ES-I3 (cell line): ENCODE results near the gene HPS3.
"Not testable (repeated sequence)": the region's sequence is repeated elsewhere in the genome, so short reads cannot be mapped to it uniquely, and the experiment has no call there.

Source experiments
- H3K36me3 ChIP-seq: 2 replicates; pipeline ENCODE4 v1.6.1; 2013; ENCODE audit warnings: mild to moderate bottlenecking, low read length, control low read depth, moderate library complexity; ENCODE audit not compliant: insufficient read depth
- H3K4me1 ChIP-seq: 2 replicates; pipeline ENCODE4 v1.6.1; 2013; ENCODE audit warnings: mild to moderate bottlenecking, control low read depth, low read length; ENCODE audit not compliant: insufficient read depth
- H3K9ac ChIP-seq: 2 replicates; pipeline ENCODE4 v1.6.1; 2013; ENCODE audit warnings: low read depth, mild to moderate bottlenecking, low read length, moderate library complexity
- H3K9me3 ChIP-seq: 2 replicates; pipeline ENCODE4 v1.6.1; 2013; ENCODE audit warnings: mild to moderate bottlenecking, low read length, moderate library complexity; ENCODE audit not compliant: control insufficient read depth, insufficient read depth

The HPS3 gene, protein sequence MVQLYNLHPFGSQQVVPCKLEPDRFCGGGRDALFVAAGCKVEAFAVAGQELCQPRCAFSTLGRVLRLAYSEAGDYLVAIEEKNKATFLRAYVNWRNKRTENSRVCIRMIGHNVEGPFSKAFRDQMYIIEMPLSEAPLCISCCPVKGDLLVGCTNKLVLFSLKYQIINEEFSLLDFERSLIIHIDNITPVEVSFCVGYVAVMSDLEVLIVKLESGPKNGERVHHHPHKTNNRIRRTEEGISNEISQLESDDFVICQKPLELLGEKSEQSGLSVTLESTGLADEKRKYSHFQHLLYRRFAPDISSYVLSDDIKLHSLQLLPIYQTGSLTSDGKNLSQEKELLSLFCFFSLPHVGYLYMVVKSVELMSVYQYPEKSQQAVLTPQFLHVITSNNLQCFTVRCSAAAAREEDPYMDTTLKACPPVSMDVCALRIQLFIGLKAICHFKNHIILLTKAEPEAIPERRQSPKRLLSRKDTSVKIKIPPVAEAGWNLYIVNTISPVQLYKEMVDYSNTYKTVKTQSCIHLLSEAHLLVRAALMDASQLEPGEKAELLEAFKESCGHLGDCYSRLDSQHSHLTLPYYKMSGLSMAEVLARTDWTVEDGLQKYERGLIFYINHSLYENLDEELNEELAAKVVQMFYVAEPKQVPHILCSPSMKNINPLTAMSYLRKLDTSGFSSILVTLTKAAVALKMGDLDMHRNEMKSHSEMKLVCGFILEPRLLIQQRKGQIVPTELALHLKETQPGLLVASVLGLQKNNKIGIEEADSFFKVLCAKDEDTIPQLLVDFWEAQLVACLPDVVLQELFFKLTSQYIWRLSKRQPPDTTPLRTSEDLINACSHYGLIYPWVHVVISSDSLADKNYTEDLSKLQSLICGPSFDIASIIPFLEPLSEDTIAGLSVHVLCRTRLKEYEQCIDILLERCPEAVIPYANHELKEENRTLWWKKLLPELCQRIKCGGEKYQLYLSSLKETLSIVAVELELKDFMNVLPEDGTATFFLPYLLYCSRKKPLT

DNA sequence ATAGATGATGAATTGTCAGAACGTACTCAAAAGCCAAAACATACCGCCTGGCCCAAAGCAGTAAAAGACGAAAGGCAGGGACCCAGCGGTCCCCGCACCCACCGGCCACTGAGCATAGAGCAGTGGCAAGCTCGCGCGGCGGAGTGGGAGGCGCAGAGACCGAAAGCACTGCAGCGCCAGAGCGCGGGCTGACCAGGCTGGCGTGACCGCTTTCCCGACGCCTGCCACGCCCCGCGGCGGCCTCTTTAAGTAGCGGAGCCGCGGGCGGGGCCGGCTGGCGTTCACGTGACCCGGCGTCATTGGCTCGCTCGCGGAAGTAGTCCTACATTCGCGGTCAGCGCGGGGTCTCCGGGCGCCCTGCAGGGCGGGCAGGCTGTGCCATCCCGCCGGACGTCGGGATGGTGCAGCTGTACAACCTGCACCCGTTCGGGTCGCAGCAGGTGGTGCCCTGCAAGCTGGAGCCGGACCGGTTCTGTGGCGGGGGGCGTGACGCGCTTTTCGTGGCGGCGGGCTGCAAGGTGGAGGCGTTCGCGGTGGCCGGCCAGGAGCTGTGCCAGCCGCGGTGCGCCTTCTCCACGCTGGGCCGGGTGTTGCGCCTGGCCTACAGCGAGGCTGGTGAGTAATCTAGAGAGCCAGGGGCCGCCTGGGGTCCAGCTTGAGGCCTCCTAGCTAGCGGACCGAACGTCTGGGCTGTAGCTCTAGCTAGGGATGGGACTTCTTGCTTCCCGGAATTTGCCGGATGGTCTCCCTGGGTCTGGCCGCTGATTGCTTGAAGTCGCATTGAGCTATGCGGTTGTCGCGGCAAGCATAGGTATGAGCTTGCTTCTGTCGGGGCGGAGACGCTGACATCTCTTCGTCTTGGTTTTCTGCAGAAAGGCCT is at the start of gene HPS3:
HPS3 (plus strand) TSS at position 313 of the 880 bp plus-strand sequence; CDS start at position 399, 86 bp downstream.
- peaks cover 13% of the 10 kb centered on the region for H3K4me1 ChIP-seq

DNA sequence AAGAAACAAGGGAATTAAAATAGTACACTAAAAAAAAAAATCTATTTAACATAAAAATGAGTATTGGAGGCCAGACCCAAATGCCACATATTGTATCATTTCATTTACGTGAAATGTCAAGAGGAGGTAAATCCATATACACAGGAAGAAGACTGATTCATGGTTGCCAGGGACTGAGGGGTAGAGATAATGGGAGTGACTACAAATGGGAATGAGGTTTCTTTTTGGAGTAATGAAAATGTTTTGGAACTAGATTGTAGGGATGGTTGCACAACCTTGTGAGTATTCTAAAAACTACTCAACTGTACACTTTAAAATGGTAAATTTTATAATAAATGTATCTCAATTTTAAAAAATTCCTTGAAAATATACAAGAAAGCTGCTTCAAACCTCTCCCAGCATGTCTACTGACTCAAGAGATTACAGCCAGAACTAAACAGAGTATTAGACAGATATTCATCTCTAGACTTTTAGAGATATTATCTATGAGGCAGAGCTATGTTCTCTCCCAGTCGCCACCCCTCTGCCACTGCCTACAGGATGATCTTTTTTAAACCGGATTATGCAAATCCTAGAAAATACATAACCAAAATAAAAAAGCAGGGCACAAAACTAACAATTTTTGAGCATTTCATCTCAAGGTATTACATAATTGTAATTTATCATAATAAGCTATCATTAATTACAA is 49.3 kb upstream of the HPS3 start:
- H3K36me3 ChIP-seq, result no peaks in the 10 kb centered on the region
- no peak overlapping the region for H3K9ac ChIP-seq
- H3K9me3 ChIP-seq, result no peaks in the 10 kb centered on the region
- H3K4me1 ChIP-seq, result no peaks in the 10 kb centered on the region

More for the DNA sequence above, at the start of gene HPS3:
- no peaks in the 10 kb centered on the region for H3K36me3 ChIP-seq
- H3K9me3 ChIP-seq, result no peaks in the 10 kb centered on the region
- H3K9ac ChIP-seq, result peak within 1 kb of the TSS; percentile 96

DNA sequence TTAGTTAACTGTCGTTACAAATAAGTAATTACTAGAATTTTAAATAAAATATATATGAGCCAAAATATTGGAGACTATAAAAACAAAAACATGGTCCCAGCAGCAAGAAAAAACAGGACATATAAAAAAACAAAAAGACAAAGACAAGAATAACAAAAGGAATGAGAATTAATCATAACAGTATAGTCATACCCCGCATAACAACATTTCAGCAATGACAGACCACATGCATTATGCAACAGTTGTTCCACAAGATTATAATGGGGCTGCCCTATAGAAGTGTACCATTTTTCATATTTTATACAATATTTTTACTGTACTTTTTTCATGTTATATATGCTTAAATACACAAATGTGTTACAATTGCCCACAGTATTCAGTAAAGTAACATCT is 48.7 kb upstream of the HPS3 start:
- no peaks in the 10 kb centered on the region for H3K9me3 ChIP-seq
- H3K9ac ChIP-seq, result no peak overlapping the region
- no peaks in the 10 kb centered on the region for H3K4me1 ChIP-seq
- H3K36me3 ChIP-seq, result no peaks in the 10 kb centered on the region

DNA sequence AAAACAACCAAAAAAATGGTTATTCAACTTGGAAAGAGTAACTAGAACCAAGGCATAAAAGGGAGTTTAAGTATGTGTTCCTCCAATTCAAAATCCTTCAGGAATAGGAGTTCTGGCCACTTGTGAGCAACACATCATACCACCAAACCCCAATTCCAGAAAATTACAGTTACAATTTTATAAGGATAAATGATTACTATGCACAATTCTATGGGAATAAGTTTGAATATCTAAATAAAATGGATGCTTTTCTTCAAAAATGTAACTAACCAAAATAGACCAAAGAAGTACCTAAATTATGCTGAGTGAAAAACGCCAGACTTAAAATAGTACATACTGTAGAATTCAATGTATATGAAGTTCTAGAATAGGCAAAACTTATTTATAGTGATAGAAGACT is 47.7 kb upstream of the HPS3 start:
- no peak overlapping the region for H3K9ac ChIP-seq
- H3K36me3 ChIP-seq, result no peaks in the 10 kb centered on the region
- H3K4me1 ChIP-seq, result no peaks in the 10 kb centered on the region
- H3K9me3 ChIP-seq, result no peaks in the 10 kb centered on the region

DNA sequence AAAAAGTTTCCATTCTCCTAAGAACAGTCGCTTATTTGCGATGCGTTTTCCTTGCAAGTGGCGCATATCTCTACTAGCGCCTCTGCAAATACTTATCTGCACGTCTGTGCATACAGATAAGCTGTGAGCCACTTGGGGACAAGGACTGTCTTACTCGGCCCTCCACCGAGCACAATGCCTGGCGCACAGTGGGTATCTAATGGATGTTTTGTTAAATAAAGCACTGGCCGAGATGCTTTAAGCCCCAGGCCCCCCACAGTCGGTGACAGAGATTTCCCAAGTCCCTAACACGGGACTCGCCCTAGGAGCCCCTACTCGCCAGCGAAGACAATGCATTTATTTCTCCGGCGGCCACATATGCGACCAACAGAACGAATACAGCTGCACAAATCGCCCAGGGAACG is 43.6 kb upstream of the HPS3 start:
- Histone ChIP-seq H3K9me3 (peaks cover 4% of the 10 kb centered on the region; the same call in 1 of the 2 replicates), H3K4me1 (no peaks in the 10 kb centered on the region), H3K36me3 (no peaks in the 10 kb centered on the region)

DNA sequence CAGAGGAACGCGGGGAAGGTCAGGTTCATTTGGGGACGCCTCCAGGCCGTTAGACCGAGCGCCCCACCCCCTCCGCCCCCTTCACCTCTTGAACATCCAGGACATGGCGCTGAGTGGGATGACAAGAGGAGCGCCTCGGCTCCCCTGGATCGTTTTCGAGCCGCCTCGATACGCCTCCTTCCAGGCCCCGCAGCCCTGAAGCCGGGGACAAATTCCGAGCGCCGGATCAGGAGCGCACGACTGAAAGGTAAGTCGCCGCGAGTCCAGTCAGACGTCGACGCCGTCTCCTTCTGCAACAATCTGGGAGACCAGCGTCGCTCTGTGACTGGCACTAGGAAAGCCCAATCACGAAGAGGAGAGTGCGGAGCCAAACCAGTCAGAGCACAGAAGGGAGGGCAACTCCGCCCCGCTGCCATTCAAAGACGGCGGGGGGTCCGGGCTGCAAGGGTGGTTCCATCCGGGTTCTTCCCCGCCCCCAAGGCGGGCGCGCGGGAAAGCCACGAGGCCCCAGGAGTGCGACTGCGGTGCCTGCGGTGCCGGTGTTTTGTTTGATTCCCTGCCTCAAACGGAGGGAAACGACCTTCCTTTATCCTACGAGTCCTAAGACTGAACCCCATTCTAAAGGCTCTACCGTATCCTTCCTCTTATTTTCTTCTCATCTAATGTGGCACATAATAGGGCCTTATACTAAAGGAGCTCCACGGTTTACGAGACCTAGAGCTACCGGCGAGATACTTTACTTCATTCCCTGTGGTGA is 43.0 kb upstream of the HPS3 start, which contains the start of gene HLTF:
HLTF (minus strand) TSS at position 302 of the 757 bp plus-strand sequence; CDS start at position 105, 197 bp downstream.
- Histone ChIP-seq H3K9ac (peak within 1 kb of the TSS; percentile 69), H3K9me3 (peaks cover 4% of the 10 kb centered on the region; the same call in 1 of the 2 replicates), H3K36me3 (no peaks in the 10 kb centered on the region), H3K4me1 (no peaks in the 10 kb centered on the region)

More for the DNA sequence above, 43.6 kb upstream of the HPS3 start:
- H3K9ac ChIP-seq, result peak overlapping the region; percentile 69

DNA sequence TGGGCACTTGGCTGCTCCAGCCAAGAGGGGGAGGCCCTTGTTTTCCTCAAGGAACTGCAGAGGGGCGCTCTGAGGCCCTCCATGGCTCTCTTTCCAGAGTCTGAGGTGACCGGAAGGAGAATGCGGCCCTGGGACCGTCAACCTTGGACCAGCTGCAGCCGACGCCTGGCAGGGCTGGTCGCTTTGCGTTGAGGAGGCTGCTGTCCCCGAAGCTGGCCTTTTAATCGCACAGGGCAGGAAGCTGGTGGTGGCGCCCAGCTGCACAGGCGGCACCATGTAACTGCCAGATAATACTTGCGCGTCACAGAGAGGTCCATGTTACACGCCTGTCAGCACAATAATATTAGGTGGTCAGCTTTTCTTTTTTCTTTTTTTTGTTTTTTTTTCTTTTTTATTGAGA is 42.2 kb upstream of the HPS3 start:
- no peaks in the 10 kb centered on the region for H3K36me3 ChIP-seq
- H3K4me1 ChIP-seq, result no peaks in the 10 kb centered on the region
- no peak overlapping the region for H3K9ac ChIP-seq
- H3K9me3 ChIP-seq, result peaks cover 4% of the 10 kb centered on the region; the same call in 1 of the 2 replicates

DNA sequence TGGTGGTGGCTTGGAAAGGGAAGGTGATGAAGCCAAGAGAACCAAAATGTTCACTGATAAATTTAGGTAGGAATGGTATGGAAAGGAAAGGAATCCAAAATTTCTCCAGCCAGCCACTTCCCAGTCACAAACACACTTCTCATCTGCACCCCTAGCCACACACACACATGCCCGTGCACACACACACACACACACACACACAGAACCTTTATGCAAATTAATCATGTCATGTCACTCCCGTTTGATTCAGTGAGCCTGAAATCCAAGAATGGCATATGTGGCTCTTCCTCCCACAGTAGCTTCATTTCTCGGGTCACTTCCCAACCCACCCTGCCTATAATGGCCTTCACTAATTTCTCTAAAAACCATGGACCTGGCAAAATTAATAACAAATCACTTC is 40.0 kb upstream of the HPS3 start:
- peaks cover 4% of the 10 kb centered on the region; the same call in 1 of the 2 replicates for H3K9me3 ChIP-seq
- no peaks in the 10 kb centered on the region for H3K4me1 ChIP-seq
- H3K36me3 ChIP-seq, result no peaks in the 10 kb centered on the region
- H3K9ac ChIP-seq, result no peak overlapping the region

DNA sequence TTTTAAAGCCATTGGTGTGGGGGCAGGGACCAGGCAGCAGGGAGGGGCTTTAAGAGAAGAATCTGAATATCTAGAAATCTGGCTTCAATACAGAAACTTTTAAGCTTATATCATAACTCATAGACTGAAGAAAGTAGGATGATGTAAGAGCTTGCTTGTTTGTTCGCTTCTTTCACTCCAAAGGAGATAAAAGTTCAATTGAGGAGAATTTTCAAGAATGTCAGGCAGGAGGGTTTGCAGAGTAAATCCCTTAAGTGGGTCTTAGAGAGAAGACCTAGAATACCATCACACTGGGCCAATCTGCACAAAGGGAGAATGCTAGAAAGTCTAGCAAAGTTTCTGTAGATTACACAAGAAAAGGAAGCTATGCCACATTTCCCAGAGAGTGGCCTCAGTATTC is 39.0 kb upstream of the HPS3 start:
- Histone ChIP-seq H3K4me1 (no peaks in the 10 kb centered on the region), H3K36me3 (no peaks in the 10 kb centered on the region), H3K9me3 (peaks cover 4% of the 10 kb centered on the region; the same call in 1 of the 2 replicates), H3K9ac (no peak overlapping the region)

DNA sequence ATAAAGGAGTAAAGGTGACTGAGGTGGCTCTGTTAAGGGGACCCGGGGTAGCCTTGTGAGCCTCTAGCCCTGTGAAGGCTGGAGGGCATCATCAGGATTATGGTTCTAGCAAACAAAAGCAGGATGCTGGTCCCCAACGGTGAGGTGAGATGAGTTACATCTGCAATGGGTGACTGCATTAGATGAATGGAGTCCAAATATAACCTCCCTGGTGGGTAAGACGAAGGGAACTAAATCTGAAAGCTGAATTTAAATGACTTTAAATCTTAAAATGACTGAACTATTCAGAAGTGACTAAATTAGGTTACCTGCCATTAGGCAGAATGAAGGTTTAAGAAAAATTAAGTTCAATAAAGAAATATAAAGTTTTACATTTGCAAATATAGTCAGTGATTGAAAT is 38.5 kb upstream of the HPS3 start:
- Histone ChIP-seq H3K36me3 (no peaks in the 10 kb centered on the region), H3K9me3 (peaks cover 4% of the 10 kb centered on the region; the same call in 1 of the 2 replicates), H3K4me1 (no peaks in the 10 kb centered on the region), H3K9ac (no peak overlapping the region)

DNA sequence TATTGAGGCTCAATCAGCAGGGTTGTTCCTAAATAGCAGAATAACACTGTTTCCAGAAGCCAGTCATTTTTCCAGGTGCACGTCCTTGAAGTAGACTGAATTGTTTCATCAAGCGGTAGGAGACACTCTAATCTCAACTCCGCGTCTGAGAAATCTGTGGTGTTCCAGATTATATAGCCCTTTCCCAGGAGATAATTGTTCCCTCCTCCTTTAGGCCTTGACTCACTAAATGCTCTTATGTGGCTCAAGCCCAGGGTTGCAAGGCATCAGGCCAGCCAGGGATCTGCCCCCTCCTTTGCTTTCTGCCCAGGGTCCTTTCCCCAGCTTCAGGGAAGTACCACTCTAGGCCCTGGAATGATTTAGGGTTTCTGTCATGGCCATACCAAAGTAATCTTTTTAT is 37.5 kb upstream of the HPS3 start:
- Histone ChIP-seq H3K36me3 (no peaks in the 10 kb centered on the region), H3K4me1 (no peaks in the 10 kb centered on the region), H3K9ac (no peak overlapping the region), H3K9me3 (peaks cover 4% of the 10 kb centered on the region; the same call in 1 of the 2 replicates)

DNA sequence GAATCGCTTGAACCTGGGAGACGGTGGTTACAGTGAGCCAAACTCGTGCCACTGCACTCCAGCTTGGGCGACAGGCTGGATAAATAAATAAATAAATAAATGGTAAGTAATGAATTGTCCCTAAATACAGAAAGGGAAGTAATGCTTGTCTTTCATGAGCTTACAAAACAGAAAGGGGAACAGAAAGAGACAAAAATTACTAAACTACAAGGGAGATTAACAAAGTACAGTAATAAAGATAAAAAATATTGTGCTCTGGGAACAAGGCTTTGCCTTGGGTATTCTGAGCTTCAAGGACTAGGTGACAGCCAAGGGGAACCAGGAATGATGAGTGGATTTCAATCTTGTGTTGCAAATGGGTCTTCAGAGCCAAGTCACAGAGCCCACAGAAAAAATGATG is 34.0 kb upstream of the HPS3 start:
- no peak overlapping the region for H3K9ac ChIP-seq
- H3K4me1 ChIP-seq, result no peaks in the 10 kb centered on the region
- H3K9me3 ChIP-seq, result no peaks in the 10 kb centered on the region
- no peaks in the 10 kb centered on the region for H3K36me3 ChIP-seq

DNA sequence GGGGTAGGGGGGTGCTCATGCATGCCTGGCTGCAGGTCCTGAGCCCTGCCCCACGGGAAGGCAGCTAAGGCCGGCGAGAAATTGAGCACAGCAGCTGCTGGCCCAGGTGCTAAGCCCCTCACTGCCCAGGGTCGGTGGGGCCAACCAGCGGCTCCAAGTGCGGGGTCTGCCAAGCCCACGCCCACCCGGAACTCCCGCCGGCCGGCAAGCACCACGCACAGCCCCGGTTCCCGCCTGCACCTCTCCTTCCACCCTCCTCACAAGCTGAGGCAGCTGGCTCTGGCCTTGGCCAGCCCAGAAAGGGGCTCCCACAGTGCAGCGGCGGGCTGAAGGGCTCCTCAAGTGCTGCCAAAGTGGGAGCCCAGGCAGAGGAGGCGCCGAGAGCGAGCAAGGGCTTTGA is 31.5 kb upstream of the HPS3 start:
- not testable (repeated sequence) for H3K9ac ChIP-seq, H3K36me3 ChIP-seq, H3K4me1 ChIP-seq, H3K9me3 ChIP-seq
